Measurements from ENCODE around the gene CBFB.

The CBFB gene

DNA sequence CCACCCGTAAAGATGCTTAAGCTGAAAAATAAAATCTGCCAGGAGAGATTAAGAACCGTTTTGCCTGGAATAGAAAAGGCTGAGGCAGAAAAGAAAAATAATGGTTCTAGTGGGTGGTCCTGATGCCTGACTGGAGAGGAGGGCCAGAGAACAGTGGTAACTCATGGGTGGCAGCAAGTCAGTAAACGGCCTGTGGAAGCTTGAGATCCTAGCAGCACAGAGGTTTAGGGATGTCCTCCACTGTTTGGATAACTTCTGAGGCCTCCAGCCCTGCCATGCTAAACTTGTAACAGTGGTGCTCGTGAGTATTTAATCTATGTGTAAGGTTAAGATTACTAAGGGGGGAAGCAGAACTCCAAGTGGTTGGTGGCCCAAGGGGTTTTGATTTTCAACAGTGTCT, 59.6 kb downstream of the CBFB start:
- peaks cover 3% of the 10 kb centered on the region for H3K36me3 ChIP-seq (ENCODE audit: control insufficient read depth, insufficient read depth, low read length)
- H3K4me3 ChIP-seq (replicated peaks; ENCODE audit: low read depth, low read length) = no peak overlapping the region
- no peaks in the 10 kb centered on the region for H3K27me3 ChIP-seq (replicated peaks; ENCODE audit: control insufficient read depth, insufficient read depth, low read length)
- TF ChIP-seq, protein P1, sequence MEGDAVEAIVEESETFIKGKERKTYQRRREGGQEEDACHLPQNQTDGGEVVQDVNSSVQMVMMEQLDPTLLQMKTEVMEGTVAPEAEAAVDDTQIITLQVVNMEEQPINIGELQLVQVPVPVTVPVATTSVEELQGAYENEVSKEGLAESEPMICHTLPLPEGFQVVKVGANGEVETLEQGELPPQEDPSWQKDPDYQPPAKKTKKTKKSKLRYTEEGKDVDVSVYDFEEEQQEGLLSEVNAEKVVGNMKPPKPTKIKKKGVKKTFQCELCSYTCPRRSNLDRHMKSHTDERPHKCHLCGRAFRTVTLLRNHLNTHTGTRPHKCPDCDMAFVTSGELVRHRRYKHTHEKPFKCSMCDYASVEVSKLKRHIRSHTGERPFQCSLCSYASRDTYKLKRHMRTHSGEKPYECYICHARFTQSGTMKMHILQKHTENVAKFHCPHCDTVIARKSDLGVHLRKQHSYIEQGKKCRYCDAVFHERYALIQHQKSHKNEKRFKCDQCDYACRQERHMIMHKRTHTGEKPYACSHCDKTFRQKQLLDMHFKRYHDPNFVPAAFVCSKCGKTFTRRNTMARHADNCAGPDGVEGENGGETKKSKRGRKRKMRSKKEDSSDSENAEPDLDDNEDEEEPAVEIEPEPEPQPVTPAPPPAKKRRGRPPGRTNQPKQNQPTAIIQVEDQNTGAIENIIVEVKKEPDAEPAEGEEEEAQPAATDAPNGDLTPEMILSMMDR (IDR thresholded peaks at IDR 0.05; ENCODE audit: insufficient read depth, low read length, poor library complexity, severe bottlenecking) = no peak
- DNase-seq (ENCODE audit: extremely low read depth, insufficient read length) = no peak

DNA sequence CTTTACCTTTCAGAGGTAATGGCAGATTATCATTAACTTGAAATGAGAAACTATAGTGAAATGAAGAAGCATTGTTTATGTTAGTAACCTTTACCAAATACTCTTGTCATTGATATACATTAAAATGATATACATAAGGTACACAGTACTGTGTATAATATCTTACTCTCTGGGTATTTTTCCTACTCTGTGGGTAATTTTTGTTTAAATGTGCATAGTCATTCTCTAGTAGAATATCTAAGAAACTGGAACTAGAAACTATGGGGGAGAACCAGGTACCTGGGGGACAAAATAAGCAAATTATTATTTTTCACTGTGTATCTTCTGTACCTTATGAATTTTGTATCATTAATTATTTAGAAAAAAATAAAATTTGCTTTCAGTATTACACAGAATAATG, 60.2 kb downstream of the CBFB start:
- H3K36me3 ChIP-seq (ENCODE audit: control insufficient read depth, insufficient read depth, low read length) = peaks cover 3% of the 10 kb centered on the region
- no peak overlapping the region for H3K4me3 ChIP-seq (replicated peaks; ENCODE audit: low read depth, low read length)
- DNase-seq (ENCODE audit: extremely low read depth, insufficient read length) = no peak
- TF ChIP-seq, protein P1 (IDR thresholded peaks at IDR 0.05; ENCODE audit: insufficient read depth, low read length, poor library complexity, severe bottlenecking) = no peak
- no peaks in the 10 kb centered on the region for H3K27me3 ChIP-seq (replicated peaks; ENCODE audit: control insufficient read depth, insufficient read depth, low read length)

DNA sequence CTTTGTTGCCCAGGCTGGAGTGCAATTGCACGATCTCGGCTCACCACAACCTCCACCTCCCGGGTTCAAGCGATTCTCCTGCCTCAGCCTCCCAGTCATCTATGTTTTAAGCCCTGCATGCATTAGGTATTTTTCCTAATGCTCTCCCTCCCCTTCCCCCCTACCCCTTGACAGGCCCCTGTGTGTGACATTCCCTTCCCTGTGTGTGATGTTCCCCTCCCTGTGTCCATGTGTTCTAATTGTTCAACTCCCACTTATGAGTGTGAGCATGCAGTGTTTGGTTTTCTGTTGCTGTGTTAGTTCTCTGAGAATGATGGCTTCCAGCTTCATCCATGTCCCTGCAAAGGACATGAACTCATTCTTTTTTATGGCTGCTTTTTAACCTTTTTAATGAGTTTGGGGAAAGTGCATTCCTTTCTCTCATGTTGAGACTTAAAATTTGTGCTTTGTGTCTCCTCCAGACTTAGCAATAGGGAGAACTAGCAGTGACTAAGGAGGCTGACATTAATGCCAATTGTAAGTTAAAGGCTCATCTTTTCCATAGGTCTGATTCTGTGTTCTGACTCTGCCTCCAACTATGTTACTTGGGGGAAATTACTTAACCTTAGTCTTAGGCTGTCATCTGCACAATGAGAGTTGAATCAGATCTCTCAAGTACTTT, 63.1 kb downstream of the CBFB start:
- H3K36me3 ChIP-seq (ENCODE audit: control insufficient read depth, insufficient read depth, low read length) = peaks cover 3% of the 10 kb centered on the region
- no peak for DNase-seq (ENCODE audit: extremely low read depth, insufficient read length)
- TF ChIP-seq, protein P1 (IDR thresholded peaks at IDR 0.05; ENCODE audit: insufficient read depth, low read length, poor library complexity, severe bottlenecking) = no peak
- no peak overlapping the region for H3K4me3 ChIP-seq (replicated peaks; ENCODE audit: low read depth, low read length)
- H3K27me3 ChIP-seq (replicated peaks; ENCODE audit: control insufficient read depth, insufficient read depth, low read length) = no peaks in the 10 kb centered on the region

DNA sequence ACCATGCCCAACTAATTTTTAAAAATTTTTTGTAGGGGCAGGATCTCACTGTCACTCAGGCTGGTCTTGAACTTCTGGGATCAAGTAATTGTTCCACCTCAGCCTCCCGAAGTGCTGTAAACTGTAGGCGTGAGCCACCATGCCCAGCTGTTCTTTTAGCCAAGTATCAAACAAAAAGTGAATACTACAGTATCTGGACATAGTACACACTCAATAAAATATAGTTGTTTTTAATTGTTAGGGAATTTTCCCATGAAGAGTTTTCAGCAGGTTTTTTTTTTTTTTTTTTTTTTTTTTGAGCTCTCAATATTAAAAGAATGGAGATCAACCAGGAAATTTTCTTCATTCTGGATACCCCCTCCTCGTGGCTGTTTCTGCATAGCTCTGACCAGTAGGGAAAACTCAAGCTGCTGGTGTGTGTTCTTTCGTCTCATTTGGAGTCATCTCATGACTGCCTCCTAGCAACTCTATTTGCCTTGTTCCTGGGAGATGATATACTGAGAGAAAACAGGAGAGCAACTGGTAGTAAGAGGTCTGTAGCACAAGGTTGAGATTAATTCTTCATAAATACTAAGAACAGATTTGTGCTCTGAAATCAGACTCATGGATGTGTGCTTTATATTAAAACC, 64.3 kb downstream of the CBFB start:
- H3K27me3 ChIP-seq (replicated peaks; ENCODE audit: control insufficient read depth, insufficient read depth, low read length) = no peaks in the 10 kb centered on the region
- TF ChIP-seq, protein P1 (IDR thresholded peaks at IDR 0.05; ENCODE audit: insufficient read depth, low read length, poor library complexity, severe bottlenecking) = no peak
- H3K4me3 ChIP-seq (replicated peaks; ENCODE audit: low read depth, low read length) = no peak overlapping the region
- DNase-seq (ENCODE audit: extremely low read depth, insufficient read length) = no peak
- peaks cover 3% of the 10 kb centered on the region for H3K36me3 ChIP-seq (ENCODE audit: control insufficient read depth, insufficient read depth, low read length)

DNA sequence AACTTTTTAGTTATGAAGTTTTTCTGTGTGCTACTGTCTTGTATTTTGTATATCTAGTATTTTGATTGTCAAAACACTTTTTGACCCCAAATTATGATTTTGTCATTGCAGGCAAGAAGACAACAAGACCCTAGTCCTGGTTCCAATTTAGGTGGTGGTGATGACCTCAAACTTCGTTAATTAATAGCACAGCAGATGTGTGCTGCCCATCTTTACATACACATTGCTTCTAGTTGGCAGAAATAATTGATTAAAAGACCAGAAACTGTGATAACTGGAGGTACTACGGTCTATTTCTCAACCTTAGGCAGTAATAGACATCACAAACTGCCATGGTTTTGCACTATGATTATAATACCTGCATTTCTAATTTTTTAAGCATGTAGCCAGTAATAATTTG, 69.7 kb downstream of the CBFB start:
- H3K36me3 ChIP-seq (ENCODE audit: control insufficient read depth, insufficient read depth, low read length) = peaks cover 1% of the 10 kb centered on the region
- TF ChIP-seq, protein P1 (IDR thresholded peaks at IDR 0.05; ENCODE audit: insufficient read depth, low read length, poor library complexity, severe bottlenecking) = no peak
- H3K27me3 ChIP-seq (replicated peaks; ENCODE audit: control insufficient read depth, insufficient read depth, low read length) = no peaks in the 10 kb centered on the region
- H3K4me3 ChIP-seq (replicated peaks; ENCODE audit: low read depth, low read length) = no peak overlapping the region
- DNase-seq (ENCODE audit: extremely low read depth, insufficient read length) = no peak
